NCI-H187 treated with DMSO at 0.1 percent for 48 hours (cell line): Measurements from ENCODE around the gene CIB4.

Source experiments
- DNase-seq: peaks from one replicate; lab custom pipeline; 2025; lab: John Stamatoyannopoulos, UW

The CIB4 gene

DNA sequence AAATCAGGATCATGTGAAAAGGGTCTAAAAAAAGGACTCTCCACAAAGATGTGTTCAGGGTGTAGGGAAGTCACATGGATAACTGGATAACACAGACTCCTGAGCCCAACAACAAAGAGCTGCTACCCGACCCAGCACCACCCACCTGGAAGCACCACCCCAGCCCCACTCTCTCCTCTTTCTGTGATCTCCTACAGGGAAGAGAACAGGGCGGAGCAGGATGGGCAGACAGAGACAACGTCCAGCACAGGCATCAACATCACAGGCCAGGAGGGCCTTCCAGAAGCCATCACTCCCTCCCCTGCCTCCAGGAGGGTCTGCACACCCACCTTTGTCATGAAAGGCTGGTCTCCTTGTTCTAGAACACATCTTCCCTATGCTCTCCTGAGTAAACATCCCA is 1.3 kb upstream of the CIB4 start:
- no peak for DNase-seq

DNA sequence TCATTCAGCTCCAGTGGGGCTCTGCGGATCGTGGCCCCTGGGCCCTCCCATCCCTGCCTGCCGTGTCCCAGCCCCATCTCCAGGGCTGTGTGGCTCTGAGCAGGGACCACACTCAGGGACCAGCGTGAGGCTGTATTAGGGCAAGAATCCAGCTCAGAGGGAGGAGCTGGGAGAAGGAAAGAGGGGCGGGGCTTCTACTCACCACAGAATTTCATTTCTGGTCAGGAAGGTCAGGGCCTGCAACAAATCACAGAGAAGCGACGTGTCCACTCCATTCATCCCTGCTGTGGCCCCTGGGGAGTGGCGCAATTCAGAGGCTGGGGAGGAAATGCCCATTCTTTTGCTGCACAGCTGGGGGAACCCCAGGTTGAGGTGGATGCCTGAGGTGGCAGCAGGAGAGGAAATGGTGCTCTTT is 828 bp downstream of the CIB4 start:
- no peak for DNase-seq

DNA sequence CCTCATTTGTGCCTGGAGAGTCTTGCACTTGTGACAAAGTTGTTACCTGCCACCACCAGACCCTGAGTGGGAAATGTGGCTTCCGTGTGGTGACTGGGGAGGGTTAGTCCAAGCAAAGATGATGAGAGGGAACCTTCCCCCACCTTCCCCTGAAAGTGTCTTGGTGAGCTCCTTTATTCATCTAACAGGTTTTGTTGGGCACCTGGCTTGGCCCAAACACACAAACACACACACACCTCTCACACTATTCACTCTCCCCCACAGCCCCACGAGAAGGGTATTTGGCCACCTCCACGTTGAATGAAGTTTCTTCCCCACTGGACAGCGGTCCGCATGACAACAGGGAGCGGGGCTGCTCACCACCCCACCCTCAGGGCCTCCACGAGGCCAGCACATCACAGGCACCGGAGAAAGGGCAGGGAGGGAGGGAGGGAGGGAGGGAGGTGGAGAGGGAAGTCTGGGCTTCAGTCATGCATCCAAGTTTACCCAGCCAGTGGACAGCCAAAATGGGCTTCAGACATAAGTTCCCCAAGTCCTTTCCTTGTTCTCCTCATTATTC is 1.4 kb downstream of the CIB4 start:
- no peak for DNase-seq

GRCh38 chr2:26637811-26638310 is 3.3 kb downstream of the CIB4 start:
- no peak for DNase-seq

DNA sequence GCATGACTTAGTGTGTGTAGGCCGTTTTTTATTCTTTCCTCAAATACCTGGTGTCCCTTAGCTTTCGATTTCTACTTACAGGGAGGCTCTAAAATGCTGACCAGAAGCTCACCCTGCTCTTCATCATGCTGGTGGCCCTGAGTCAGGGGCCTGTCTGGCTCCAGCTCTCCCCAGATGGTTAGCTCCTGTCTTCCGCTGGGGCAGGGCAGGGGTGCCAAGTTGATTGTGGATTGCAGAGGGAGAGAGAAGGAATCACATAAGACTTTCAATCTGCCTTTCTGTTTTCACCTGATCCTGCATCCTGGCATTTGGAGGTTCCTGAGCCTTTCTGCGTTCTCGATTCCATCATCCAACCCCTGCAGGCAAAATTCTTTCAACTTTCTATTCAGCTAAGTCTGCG is 4.2 kb downstream of the CIB4 start:
- DNase-seq = no peak

GRCh38 chr2:26635401-26635800 is 5.8 kb downstream of the CIB4 start:
- no peak for DNase-seq

GRCh38 chr2:26634636-26635230 is 6.4 kb downstream of the CIB4 start:
- DNase-seq = no peak

GRCh38 chr2:26633993-26634595 is 7.1 kb downstream of the CIB4 start:
- DNase-seq = no peak

- DNase-seq = no peak
Measured at GRCh38 chr2:26633351-26633945, 7.7 kb downstream of the CIB4 start.

GRCh38 chr2:26632624-26633185 is 8.5 kb downstream of the CIB4 start:
- DNase-seq = no peak

- DNase-seq = no peak
Measured at GRCh38 chr2:26631401-26632170, 9.6 kb downstream of the CIB4 start.

GRCh38 chr2:26630669-26631360 is 10.4 kb downstream of the CIB4 start:
- no peak for DNase-seq

- no peak for DNase-seq
Measured at GRCh38 chr2:26630235-26630634, 10.9 kb downstream of the CIB4 start.

DNA sequence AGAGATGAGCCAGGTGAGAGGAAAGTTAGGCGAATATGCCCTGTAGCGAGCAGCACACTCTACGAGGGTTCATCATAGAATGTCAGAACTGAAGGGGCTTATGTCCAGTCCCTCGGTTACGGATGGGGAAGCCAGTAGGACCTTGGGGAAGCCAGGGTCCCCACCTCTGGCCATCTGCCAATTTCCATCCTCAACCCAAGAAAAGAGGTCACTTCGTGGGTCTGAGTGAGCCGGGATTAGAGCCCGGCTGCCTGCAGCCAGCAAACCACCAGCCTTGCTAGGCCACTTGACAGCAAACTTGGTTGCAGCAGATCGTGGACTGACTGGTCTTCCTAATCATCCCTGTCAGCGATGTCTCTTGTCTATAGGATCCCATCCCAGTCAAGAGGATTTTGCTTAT is 11.4 kb downstream of the CIB4 start:
- DNase-seq = no peak

- no peak for DNase-seq
Measured at GRCh38 chr2:26629346-26629630, 11.9 kb downstream of the CIB4 start.

DNA sequence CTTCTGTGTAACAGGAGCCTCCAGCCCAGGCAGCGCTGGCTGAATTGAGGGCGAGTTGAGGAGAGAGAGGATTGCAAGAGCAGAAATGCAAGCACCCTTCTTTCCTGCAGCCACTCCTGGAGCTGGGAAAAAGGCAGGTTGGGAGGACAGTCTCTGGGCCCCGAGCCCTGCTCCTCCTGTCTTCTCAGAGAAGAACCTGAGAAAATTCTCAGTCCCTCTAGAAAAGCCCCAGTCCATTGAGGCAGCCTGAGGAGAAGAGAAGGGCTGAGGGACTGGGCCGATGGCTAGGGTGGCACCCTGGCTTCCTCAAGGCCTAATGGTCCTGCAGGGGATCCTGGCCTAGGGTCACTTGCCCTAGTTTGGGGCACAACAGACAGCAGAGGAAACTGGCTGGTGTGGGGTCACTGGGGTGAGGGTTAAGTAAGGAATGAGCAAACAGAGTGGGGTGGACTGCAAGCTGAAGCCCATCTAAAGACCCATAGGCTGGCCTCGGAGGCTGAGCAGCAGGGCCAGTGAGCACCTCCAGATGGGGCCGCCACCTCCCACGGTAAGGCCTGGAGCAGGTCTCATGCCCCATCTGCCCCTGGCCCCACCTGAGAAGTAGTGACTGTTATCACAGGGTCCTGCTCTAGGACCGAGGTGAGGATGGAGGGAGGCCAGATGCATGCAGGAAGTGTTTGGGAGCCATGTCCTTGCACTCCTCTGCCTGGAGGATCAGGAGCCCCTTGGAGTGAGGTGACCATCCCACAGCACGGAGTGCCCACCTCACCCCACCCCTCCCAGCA is 12.4 kb downstream of the CIB4 start:
- no peak for DNase-seq

GRCh38 chr2:26627350-26628105 is 13.6 kb downstream of the CIB4 start:
- DNase-seq = no peak

- DNase-seq = no peak
Measured at GRCh38 chr2:26626606-26627005, 14.6 kb downstream of the CIB4 start.

DNA sequence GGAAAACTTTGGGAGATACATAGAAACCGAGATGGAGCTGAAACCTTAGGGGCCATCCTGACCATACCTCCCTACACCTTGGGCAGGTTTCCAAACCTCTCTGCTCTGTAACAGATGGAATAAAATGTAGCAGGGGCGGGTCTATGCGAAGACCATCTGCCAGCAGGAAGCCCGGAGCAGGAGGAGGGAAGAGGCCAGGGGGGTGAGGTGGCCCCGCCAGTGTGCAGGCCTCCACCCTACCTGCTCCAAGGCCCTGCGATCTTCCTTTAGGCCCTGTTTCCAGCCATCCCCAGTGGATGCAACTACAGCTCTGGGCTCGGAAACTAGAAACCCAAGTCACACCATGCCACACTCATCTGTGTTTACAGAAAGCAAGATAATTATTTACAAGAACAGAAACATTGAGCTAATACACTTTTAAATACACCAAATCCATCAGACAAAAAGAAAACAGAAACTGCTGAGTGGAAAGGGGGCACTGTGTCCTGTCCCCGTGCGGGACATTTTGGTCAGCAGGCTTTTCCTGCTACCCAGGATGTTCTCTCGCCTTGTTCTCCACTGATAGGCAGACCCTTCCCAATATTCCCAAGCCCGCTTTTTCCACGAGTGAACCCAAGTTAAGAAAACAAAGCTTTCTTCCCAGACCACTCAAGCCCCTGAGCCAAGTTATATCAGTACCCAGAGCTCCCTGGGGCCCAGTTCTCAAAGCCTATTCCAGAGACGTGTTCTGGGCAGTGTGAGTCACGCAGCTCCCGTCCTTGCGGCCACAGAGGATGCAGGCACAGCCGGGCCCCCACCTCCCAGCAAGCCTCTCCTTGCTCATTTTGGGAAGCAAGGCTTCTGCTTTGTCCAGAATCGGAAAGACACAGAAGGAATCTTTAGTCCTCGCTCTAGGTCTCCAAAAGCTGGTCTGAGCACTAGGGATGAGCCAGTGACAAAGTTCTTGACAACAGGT is 17.3 kb downstream of the CIB4 start:
- no peak for DNase-seq
